ENCODE measurements around the gene OR6K2. TPM values are rescaled to one million over a fixed set of nuclear protein-coding genes. Genes with fewer than 3 reads are reported as not detected.

OR6K2 gene
- total and polyA plus RNA-seq, 12 donors = not detected

DNA sequence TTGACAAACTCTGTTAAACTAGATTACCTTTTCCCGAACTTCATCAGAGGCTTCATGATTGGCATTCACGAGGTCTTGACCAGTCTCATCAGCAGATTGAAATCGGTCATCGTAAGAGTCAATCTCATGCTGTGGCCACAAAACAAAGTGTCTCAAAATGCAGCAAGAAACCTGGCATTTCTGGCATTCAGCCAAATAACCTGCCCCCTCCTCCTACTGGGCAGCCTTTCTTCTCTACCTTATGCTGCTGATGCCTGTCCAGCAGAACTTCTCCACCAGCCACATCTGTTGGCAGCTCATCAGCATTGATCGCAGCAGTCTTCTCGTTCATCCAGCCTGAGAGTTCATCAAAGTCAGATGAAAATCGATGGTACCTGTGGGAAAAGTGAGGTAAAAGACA lies 26.1 kb downstream of the OR6K2 start:
- 86 to 90% methylated on average over 7 of the region's 7 CpGs for WGBS, 2 donors
- TF ChIP-seq, protein P1, sequence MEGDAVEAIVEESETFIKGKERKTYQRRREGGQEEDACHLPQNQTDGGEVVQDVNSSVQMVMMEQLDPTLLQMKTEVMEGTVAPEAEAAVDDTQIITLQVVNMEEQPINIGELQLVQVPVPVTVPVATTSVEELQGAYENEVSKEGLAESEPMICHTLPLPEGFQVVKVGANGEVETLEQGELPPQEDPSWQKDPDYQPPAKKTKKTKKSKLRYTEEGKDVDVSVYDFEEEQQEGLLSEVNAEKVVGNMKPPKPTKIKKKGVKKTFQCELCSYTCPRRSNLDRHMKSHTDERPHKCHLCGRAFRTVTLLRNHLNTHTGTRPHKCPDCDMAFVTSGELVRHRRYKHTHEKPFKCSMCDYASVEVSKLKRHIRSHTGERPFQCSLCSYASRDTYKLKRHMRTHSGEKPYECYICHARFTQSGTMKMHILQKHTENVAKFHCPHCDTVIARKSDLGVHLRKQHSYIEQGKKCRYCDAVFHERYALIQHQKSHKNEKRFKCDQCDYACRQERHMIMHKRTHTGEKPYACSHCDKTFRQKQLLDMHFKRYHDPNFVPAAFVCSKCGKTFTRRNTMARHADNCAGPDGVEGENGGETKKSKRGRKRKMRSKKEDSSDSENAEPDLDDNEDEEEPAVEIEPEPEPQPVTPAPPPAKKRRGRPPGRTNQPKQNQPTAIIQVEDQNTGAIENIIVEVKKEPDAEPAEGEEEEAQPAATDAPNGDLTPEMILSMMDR (IDR thresholded peaks at IDR 0.05) = no peak
- H3K36me3 ChIP-seq = no peaks in the 10 kb centered on the region
- DNase-seq (no peak), ATAC-seq (no peak)
- no peaks in the 10 kb centered on the region for H3K4me1 ChIP-seq
- no peak overlapping the region for H3K27ac ChIP-seq
- H3K4me3 ChIP-seq = no peak overlapping the region
- intact Hi-C loops (cut with DNase I) = no loop called here
- no peaks in the 10 kb centered on the region for H3K9me3 ChIP-seq
- H3K27me3 ChIP-seq = no peaks in the 10 kb centered on the region

DNA sequence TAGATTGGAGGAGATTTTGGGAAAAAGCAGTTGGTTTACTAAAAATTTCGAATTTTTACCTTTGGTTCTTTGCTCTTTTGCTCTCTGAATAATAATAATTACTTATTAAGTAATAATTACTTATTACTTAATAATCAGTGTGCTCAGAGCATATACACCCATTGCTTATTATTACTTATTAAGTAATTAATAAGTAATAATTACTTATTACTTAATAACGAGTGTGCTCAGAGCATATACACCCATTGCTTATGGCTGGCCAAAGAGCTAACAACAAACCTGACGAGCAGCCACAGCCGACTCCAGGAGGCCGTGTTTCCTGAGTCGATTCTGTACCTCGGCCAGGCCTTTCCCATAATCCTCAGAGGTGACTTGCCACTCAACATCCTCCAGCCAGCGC lies 34.4 kb downstream of the OR6K2 start:
- TF ChIP-seq, protein P1 (IDR thresholded peaks at IDR 0.05) = no peak
- Histone ChIP-seq H3K4me3 (no peak overlapping the region), H3K9me3 (peaks cover 0 to 3% (median 0%) of the 10 kb centered on the region in 11 donors), H3K27me3 (no peaks in the 10 kb centered on the region), H3K27ac (no peak overlapping the region), H3K4me1 (no peaks in the 10 kb centered on the region), H3K36me3 (no peaks in the 10 kb centered on the region)
- WGBS, 2 donors = 76 to 84% methylated on average over 8 of the region's 8 CpGs
- intact Hi-C loops (cut with DNase I) = no loop called here
- ATAC-seq (no peak), DNase-seq (no peak)

DNA sequence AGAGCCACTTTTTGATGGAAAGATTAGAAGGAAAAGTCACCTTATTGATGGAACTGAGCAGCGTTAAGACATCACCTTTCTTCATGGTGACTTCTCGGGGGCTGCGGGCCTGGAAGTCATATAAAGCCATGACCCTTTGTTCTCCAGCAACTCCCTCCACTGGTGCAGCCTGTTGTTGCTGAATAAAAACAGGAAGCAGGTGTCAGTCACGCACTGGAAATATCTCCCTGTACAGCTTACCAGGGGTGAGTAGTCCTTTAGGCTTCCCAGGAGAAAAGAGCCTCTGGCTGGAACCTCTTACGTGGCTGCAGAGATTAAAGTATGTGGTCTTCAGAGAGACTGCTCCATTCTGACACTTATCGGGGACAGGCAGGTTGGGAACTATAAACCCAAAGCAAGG lies 45.9 kb downstream of the OR6K2 start:
- Histone ChIP-seq H3K9me3 (no peaks in the 10 kb centered on the region), H3K27me3 (peaks cover 0 to 4% (median 0%) of the 10 kb centered on the region in 7 donors), H3K4me1 (peaks cover 0 to 26% (median 0%) of the 10 kb centered on the region in 9 donors), H3K4me3 (no peak overlapping the region), H3K27ac (peak overlapping the region in 1 of 10 donors; percentile 60), H3K36me3 (no peaks in the 10 kb centered on the region)
- DNase-seq (no peak), ATAC-seq (peak in 4 of 8 donors; percentile 16 to 70 (median 46))
- intact Hi-C loops (cut with DNase I) = loop anchor here in 1 of 10 donors (10.0 kb wide), 1 partner anchor 1740 kb away; no protein-coding TSS in a partner anchor
- 36 to 43% methylated on average over 6 of the region's 6 CpGs for WGBS, 2 donors
- TF ChIP-seq, protein P1 (IDR thresholded peaks at IDR 0.05) = no peak

DNA sequence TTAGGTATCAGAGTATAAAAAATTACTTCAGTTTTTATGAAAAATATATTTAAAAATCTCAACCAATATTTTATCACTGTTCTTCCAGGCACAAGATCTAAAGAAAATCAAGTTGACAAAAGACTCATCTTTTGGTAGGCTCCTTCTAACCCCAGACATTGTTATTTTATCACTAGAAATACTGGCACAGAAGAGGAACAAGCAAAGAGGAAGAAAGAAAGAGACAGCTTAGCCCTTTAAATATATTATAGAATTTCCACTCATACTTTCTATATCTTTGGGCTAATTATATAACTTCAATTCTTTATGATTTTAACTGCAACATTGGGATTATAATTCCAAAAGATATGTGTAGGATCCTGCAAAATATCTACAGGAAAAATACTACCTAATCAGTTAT lies 46.4 kb downstream of the OR6K2 start:
- TF ChIP-seq, protein P1 (IDR thresholded peaks at IDR 0.05) = no peak
- Histone ChIP-seq H3K4me1 (peaks cover 0 to 26% (median 0%) of the 10 kb centered on the region in 9 donors), H3K36me3 (no peaks in the 10 kb centered on the region), H3K27ac (no peak overlapping the region), H3K4me3 (no peak overlapping the region), H3K27me3 (peaks cover 0 to 4% (median 0%) of the 10 kb centered on the region in 7 donors), H3K9me3 (no peaks in the 10 kb centered on the region)
- DNase-seq = no peak
- no peak for ATAC-seq
- intact Hi-C loops (cut with DNase I) = loop anchor here in 1 of 10 donors (10.0 kb wide), 1 partner anchor 1741 kb away; no protein-coding TSS in a partner anchor

Data from heart right ventricle (tissue), 16 donors.